ENCODE results near the gene SYT2.

Gene SYT2

GRCh38 chr1:202659974-202660373, 50.3 kb downstream of the SYT2 start:
- no peak overlapping the region for H3K18ac ChIP-seq (ENCODE audit: low read length)
- no peak overlapping the region for H2AFZ ChIP-seq (ENCODE audit: low read length)
- H3K36me3 ChIP-seq (replicated peaks in 1 of 2; ENCODE audit: control insufficient read depth in 2 of 2, insufficient read depth in 2 of 2, low read length in 2 of 2), result no peaks in the 10 kb centered on the region
- no peak overlapping the region for H2BK5ac ChIP-seq (ENCODE audit: low read length)
- H4K91ac ChIP-seq (ENCODE audit: low read depth, low read length, poor library complexity), result no peak overlapping the region
- peaks cover 0 to 54% (median 0%) of the 10 kb centered on the region in 3 experiments for H3K27me3 ChIP-seq (ENCODE audit: control insufficient read depth in 3 of 3, insufficient read depth in 3 of 3, low read depth in 1 of 3, low read length in 3 of 3)
- H3K9ac ChIP-seq (ENCODE audit: low read depth, low read length, poor library complexity), result no peak overlapping the region
- H3K4me1 ChIP-seq (ENCODE audit: control insufficient read depth in 2 of 2, insufficient read depth in 1 of 2, low read depth in 1 of 2, low read length in 2 of 2), result no peaks in the 10 kb centered on the region
- peak overlapping the region; percentile 3 for H3K14ac ChIP-seq (ENCODE audit: low read length)
- no CpG with 5 or more reads among the region's 3 CpGs for WGBS, 2 donors (ENCODE audit: extremely low coverage in 2 of 2, insufficient read length in 2 of 2, insufficient replicate concordance in 1 of 2)
- no peak overlapping the region for H2BK12ac ChIP-seq (ENCODE audit: low read length)
- H2AK5ac ChIP-seq (ENCODE audit: low read depth, low read length), result no peak overlapping the region
- H3K4me2 ChIP-seq (ENCODE audit: insufficient read depth, low read length, poor library complexity, severe bottlenecking), result no peak overlapping the region
- no peak overlapping the region for H4K8ac ChIP-seq (ENCODE audit: low read depth, low read length)
- H3K23ac ChIP-seq (ENCODE audit: low read depth, low read length, poor library complexity), result no peak overlapping the region
- no peaks in the 10 kb centered on the region for H3K79me1 ChIP-seq (ENCODE audit: low read depth, low read length)
- H3K9me3 ChIP-seq (replicated peaks in 1 of 2; ENCODE audit: control insufficient read depth in 2 of 2, insufficient read depth in 1 of 2, low read depth in 1 of 2, low read length in 2 of 2), result no peaks in the 10 kb centered on the region
- no peak overlapping the region for H2BK15ac ChIP-seq (ENCODE audit: low read length)
- H3K27ac ChIP-seq (replicated peaks; ENCODE audit: low read length), result no peak overlapping the region
- H3K4ac ChIP-seq (ENCODE audit: low read length), result no peak overlapping the region
- H3K4me3 ChIP-seq (ENCODE audit: low read length in 2 of 2), result no peak overlapping the region
- H2BK120ac ChIP-seq (ENCODE audit: low read depth, low read length), result no peak overlapping the region
- DNase-seq (ENCODE audit: low spot score), result no peak

- Histone ChIP-seq H2BK15ac (ENCODE audit: low read length) (no peak overlapping the region), H2BK12ac (ENCODE audit: low read length) (no peak overlapping the region), H3K4me1 (ENCODE audit: control insufficient read depth in 2 of 2, insufficient read depth in 1 of 2, low read depth in 1 of 2, low read length in 2 of 2) (no peaks in the 10 kb centered on the region), H4K8ac (ENCODE audit: low read depth, low read length) (no peak overlapping the region), H4K91ac (ENCODE audit: low read depth, low read length, poor library complexity) (no peak overlapping the region), H3K4me2 (ENCODE audit: insufficient read depth, low read length, poor library complexity, severe bottlenecking) (no peak overlapping the region), H3K4me3 (ENCODE audit: low read length in 2 of 2) (no peak overlapping the region), H2AK5ac (ENCODE audit: low read depth, low read length) (no peak overlapping the region), H2AFZ (ENCODE audit: low read length) (no peak overlapping the region), H3K23ac (ENCODE audit: low read depth, low read length, poor library complexity) (no peak overlapping the region), H3K18ac (ENCODE audit: low read length) (no peak overlapping the region), H3K14ac (ENCODE audit: low read length) (peak overlapping the region; percentile 3), H3K27ac (replicated peaks; ENCODE audit: low read length) (no peak overlapping the region), H3K4ac (ENCODE audit: low read length) (no peak overlapping the region), H2BK120ac (ENCODE audit: low read depth, low read length) (no peak overlapping the region), H3K36me3 (replicated peaks in 1 of 2; ENCODE audit: control insufficient read depth in 2 of 2, insufficient read depth in 2 of 2, low read length in 2 of 2) (no peaks in the 10 kb centered on the region), H3K9ac (ENCODE audit: low read depth, low read length, poor library complexity) (no peak overlapping the region), H3K9me3 (replicated peaks in 1 of 2; ENCODE audit: control insufficient read depth in 2 of 2, insufficient read depth in 1 of 2, low read depth in 1 of 2, low read length in 2 of 2) (no peaks in the 10 kb centered on the region), H2BK5ac (ENCODE audit: low read length) (no peak overlapping the region), H3K79me1 (ENCODE audit: low read depth, low read length) (no peaks in the 10 kb centered on the region), H3K27me3 (ENCODE audit: control insufficient read depth in 3 of 3, insufficient read depth in 3 of 3, low read depth in 1 of 3, low read length in 3 of 3) (peaks cover 0 to 58% (median 0%) of the 10 kb centered on the region in 3 experiments)
- WGBS, 2 donors (ENCODE audit: extremely low coverage in 2 of 2, insufficient read length in 2 of 2, insufficient replicate concordance in 1 of 2), result no CpG with 5 or more reads among the region's 6 CpGs
- no peak for DNase-seq (ENCODE audit: low spot score)
Observed at GRCh38 chr1:202659541-202659940, 50.7 kb downstream of the SYT2 start.

GRCh38 chr1:202658769-202659168, 51.5 kb downstream of the SYT2 start:
- Histone ChIP-seq H3K79me1 (ENCODE audit: low read depth, low read length) (no peaks in the 10 kb centered on the region), H3K23ac (ENCODE audit: low read depth, low read length, poor library complexity) (no peak overlapping the region), H3K27ac (replicated peaks; ENCODE audit: low read length) (no peak overlapping the region), H2BK12ac (ENCODE audit: low read length) (no peak overlapping the region), H2BK120ac (ENCODE audit: low read depth, low read length) (no peak overlapping the region), H3K4me2 (ENCODE audit: insufficient read depth, low read length, poor library complexity, severe bottlenecking) (no peak overlapping the region), H4K8ac (ENCODE audit: low read depth, low read length) (no peak overlapping the region), H2AK5ac (ENCODE audit: low read depth, low read length) (no peak overlapping the region), H2BK5ac (ENCODE audit: low read length) (no peak overlapping the region), H3K36me3 (replicated peaks in 1 of 2; ENCODE audit: control insufficient read depth in 2 of 2, insufficient read depth in 2 of 2, low read length in 2 of 2) (no peaks in the 10 kb centered on the region), H3K9ac (ENCODE audit: low read depth, low read length, poor library complexity) (no peak overlapping the region), H3K4me3 (ENCODE audit: low read length in 2 of 2) (no peak overlapping the region), H2AFZ (ENCODE audit: low read length) (no peak overlapping the region), H3K14ac (ENCODE audit: low read length) (no peak overlapping the region), H3K4me1 (ENCODE audit: control insufficient read depth in 2 of 2, insufficient read depth in 1 of 2, low read depth in 1 of 2, low read length in 2 of 2) (no peaks in the 10 kb centered on the region), H3K9me3 (replicated peaks in 1 of 2; ENCODE audit: control insufficient read depth in 2 of 2, insufficient read depth in 1 of 2, low read depth in 1 of 2, low read length in 2 of 2) (no peaks in the 10 kb centered on the region), H2BK15ac (ENCODE audit: low read length) (no peak overlapping the region), H3K18ac (ENCODE audit: low read length) (no peak overlapping the region), H3K27me3 (ENCODE audit: control insufficient read depth in 3 of 3, insufficient read depth in 3 of 3, low read depth in 1 of 3, low read length in 3 of 3) (peaks cover 0 to 59% (median 0%) of the 10 kb centered on the region in 3 experiments), H4K91ac (ENCODE audit: low read depth, low read length, poor library complexity) (no peak overlapping the region), H3K4ac (ENCODE audit: low read length) (no peak overlapping the region)
- WGBS, 2 donors (ENCODE audit: extremely low coverage in 2 of 2, insufficient read length in 2 of 2, insufficient replicate concordance in 1 of 2), result no CpG with 5 or more reads among the region's 2 CpGs
- no peak for DNase-seq (ENCODE audit: low spot score)

- Histone ChIP-seq H3K4me3 (ENCODE audit: low read length in 2 of 2) (no peak overlapping the region), H3K27ac (replicated peaks; ENCODE audit: low read length) (no peak overlapping the region), H4K91ac (ENCODE audit: low read depth, low read length, poor library complexity) (no peak overlapping the region), H2BK5ac (ENCODE audit: low read length) (no peak overlapping the region), H4K8ac (ENCODE audit: low read depth, low read length) (no peak overlapping the region), H2AFZ (ENCODE audit: low read length) (no peak overlapping the region), H3K4ac (ENCODE audit: low read length) (no peak overlapping the region), H3K36me3 (replicated peaks in 1 of 2; ENCODE audit: control insufficient read depth in 2 of 2, insufficient read depth in 2 of 2, low read length in 2 of 2) (no peaks in the 10 kb centered on the region), H3K9ac (ENCODE audit: low read depth, low read length, poor library complexity) (no peak overlapping the region), H3K9me3 (replicated peaks in 1 of 2; ENCODE audit: control insufficient read depth in 2 of 2, insufficient read depth in 1 of 2, low read depth in 1 of 2, low read length in 2 of 2) (no peaks in the 10 kb centered on the region), H3K4me1 (ENCODE audit: control insufficient read depth in 2 of 2, insufficient read depth in 1 of 2, low read depth in 1 of 2, low read length in 2 of 2) (no peaks in the 10 kb centered on the region), H3K18ac (ENCODE audit: low read length) (no peak overlapping the region), H3K14ac (ENCODE audit: low read length) (no peak overlapping the region), H2AK5ac (ENCODE audit: low read depth, low read length) (no peak overlapping the region), H2BK15ac (ENCODE audit: low read length) (no peak overlapping the region), H3K23ac (ENCODE audit: low read depth, low read length, poor library complexity) (no peak overlapping the region), H2BK12ac (ENCODE audit: low read length) (no peak overlapping the region), H2BK120ac (ENCODE audit: low read depth, low read length) (no peak overlapping the region), H3K79me1 (ENCODE audit: low read depth, low read length) (no peaks in the 10 kb centered on the region), H3K27me3 (ENCODE audit: control insufficient read depth in 3 of 3, insufficient read depth in 3 of 3, low read depth in 1 of 3, low read length in 3 of 3) (peaks cover 0 to 63% (median 0%) of the 10 kb centered on the region in 3 experiments), H3K4me2 (ENCODE audit: insufficient read depth, low read length, poor library complexity, severe bottlenecking) (no peak overlapping the region)
- no CpG with 5 or more reads among the region's 8 CpGs for WGBS, 2 donors (ENCODE audit: extremely low coverage in 2 of 2, insufficient read length in 2 of 2, insufficient replicate concordance in 1 of 2)
- DNase-seq (ENCODE audit: low spot score), result no peak
Observed at GRCh38 chr1:202658251-202658759, 51.9 kb downstream of the SYT2 start.
